Measurements from ENCODE around the gene TTYH1.
"Not testable (repeated sequence)": the region's sequence is repeated elsewhere in the genome, so short reads cannot be mapped to it uniquely, and the experiment has no call there.

DNA sequence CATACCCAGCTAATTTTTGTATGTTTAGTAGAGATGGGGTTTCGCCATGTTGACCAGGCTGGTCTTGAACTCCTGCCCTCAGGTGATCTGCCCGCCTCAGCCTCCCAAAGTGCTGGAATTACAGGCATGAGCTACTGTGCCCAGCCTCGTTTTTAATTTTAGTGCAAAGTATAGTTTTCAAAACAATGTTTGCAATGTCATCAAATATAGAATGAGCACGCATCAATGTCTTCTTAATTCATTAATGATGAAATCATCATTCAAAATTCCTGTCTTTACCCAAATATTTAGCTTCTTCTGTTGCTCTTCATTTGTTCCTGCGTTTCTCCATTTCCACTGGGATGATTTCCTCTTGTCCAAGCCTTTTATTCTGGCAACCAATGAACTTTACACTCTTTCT is 43.8 kb upstream of the TTYH1 start:
- not testable (repeated sequence) for TF ChIP-seq YY1 (IDR thresholded peaks at IDR 0.05; ENCODE audit: insufficient read depth, insufficient read length); SUZ12 (IDR thresholded peaks at IDR 0.05; ENCODE audit: extremely low read depth, insufficient read depth, insufficient read length)
